PC-9 (cell line): ENCODE measurements around the gene SOCS6.

ENCODE experiments used
- EZH2 ChIP-seq: fragments of 200-600 bp; sonication (generic); IDR thresholded peaks from 2 replicates; pipeline ENCODE4 v1.8.0; 2017; ENCODE audit warnings: antibody characterized with exemption, low read depth
- TF ChIP-seq, protein P1 (sequence below): fragments of 200-600 bp; sonication (generic); conservative IDR thresholded peaks from 2 replicates; pipeline ENCODE4 v1.6.1; 2017; ENCODE audit warnings: mixed run types, antibody characterized with exemption, mild to moderate bottlenecking, moderate library complexity

DNA sequence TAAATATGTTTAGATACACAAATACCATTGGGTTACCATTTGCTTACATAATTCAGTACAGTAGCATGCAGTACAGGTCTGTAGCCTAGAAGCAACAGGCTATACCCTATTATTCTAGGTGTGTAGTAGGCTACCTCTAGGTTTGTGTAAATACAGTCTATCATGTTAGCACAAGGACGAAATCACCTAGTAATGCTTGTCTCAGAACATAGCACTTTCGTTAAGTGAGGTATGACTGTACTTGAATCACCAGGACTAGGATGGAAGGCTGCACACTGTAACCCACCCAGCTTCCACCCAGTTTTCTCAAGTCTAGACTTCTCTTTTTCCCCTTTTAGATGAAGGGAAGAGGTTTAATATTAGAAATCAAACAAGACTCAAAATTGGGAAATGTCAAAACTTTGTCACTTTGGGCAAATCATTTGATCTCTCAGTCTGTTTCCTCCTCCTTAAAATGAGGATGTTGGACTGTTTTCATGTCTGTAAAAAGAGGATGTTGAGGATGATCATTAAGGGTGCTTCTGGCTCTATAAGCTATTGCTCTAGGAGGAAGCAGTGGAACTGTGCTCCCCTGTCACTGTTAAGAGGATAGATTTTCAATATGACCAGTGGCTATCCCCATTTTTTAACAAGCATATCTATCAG, 3.7 kb upstream of the SOCS6 start:
- TF ChIP-seq, protein P1, sequence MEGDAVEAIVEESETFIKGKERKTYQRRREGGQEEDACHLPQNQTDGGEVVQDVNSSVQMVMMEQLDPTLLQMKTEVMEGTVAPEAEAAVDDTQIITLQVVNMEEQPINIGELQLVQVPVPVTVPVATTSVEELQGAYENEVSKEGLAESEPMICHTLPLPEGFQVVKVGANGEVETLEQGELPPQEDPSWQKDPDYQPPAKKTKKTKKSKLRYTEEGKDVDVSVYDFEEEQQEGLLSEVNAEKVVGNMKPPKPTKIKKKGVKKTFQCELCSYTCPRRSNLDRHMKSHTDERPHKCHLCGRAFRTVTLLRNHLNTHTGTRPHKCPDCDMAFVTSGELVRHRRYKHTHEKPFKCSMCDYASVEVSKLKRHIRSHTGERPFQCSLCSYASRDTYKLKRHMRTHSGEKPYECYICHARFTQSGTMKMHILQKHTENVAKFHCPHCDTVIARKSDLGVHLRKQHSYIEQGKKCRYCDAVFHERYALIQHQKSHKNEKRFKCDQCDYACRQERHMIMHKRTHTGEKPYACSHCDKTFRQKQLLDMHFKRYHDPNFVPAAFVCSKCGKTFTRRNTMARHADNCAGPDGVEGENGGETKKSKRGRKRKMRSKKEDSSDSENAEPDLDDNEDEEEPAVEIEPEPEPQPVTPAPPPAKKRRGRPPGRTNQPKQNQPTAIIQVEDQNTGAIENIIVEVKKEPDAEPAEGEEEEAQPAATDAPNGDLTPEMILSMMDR = no peak
- no peak for TF ChIP-seq EZH2
